Natural killer cell (primary cell): ENCODE data around the gene MAN2A1. TPM values are rescaled to one million over a fixed set of nuclear protein-coding genes. Genes with fewer than 3 reads are reported as not detected.

Experiments used
- ATAC-seq, 3 donors: fragments of 150-1000 bp in 2 of 3; fragments of 200-7000 bp in 1 of 3; cut with Tn5 transposase; 1 replicate in 1 of 3; 2 replicates in 2 of 3; pipeline ENCODE4 v1.10.0; 2021; ENCODE audit warnings: mild to moderate bottlenecking in 2 of 3, moderate library complexity in 2 of 3
- DNase-seq, 2 donors: peaks; one replicate each; pipeline versions ENCODE4 v3.0.0 to v3.0.0-alpha.2; 2013 to 2021; ENCODE audit warnings: mixed read lengths in 1 of 2
- H3K27ac ChIP-seq: one replicate; pipeline ENCODE4 v1.5.1; 2013; ENCODE audit warnings: mild to moderate bottlenecking, low read length
- H3K27me3 ChIP-seq: one replicate; pipeline ENCODE4 v1.6.1; 2013; ENCODE audit warnings: low read length; ENCODE audit not compliant: control insufficient read depth, insufficient read depth
- H3K36me3 ChIP-seq: one replicate; pipeline ENCODE4 v1.6.1; 2013; ENCODE audit warnings: low read length; ENCODE audit not compliant: control insufficient read depth, insufficient read depth
- H3K4me1 ChIP-seq: one replicate; pipeline ENCODE4 v1.6.1; 2013; ENCODE audit warnings: low read length; ENCODE audit not compliant: control insufficient read depth, insufficient read depth
- H3K4me3 ChIP-seq: one replicate; pipeline ENCODE4 v1.5.1; 2013; ENCODE audit warnings: low read length
- H3K9me3 ChIP-seq: one replicate; pipeline ENCODE4 v1.6.1; 2013; ENCODE audit warnings: low read length; ENCODE audit not compliant: control insufficient read depth, insufficient read depth
- H3K27ac Mint-ChIP-seq, 2 donors: one replicate each; pipeline ENCODE4 v1.8.0; 2022; ENCODE audit warnings: mild to moderate bottlenecking in 2 of 2, mixed read lengths in 2 of 2, moderate library complexity in 1 of 2
- H3K27me3 Mint-ChIP-seq, 2 donors: one replicate each; pipeline ENCODE4 v1.8.0; 2022; ENCODE audit warnings: low read depth in 2 of 2, mixed read lengths in 2 of 2
- H3K36me3 Mint-ChIP-seq: one replicate; pipeline ENCODE4 v1.8.0; 2022; ENCODE audit warnings: mixed read lengths
- H3K4me1 Mint-ChIP-seq, 2 donors: one replicate each; pipeline ENCODE4 v1.8.0; 2022; ENCODE audit warnings: mixed read lengths in 2 of 2
- H3K4me3 Mint-ChIP-seq: one replicate; pipeline ENCODE4 v1.8.0; 2022; ENCODE audit warnings: mild to moderate bottlenecking, moderate library complexity, mixed read lengths
- H3K9me3 Mint-ChIP-seq, 2 donors: one replicate each; pipeline ENCODE4 v1.8.0; 2022; ENCODE audit warnings: mixed read lengths in 2 of 2
- WGBS: methylation state at CpG from one replicate; pipeline ENCODE4 v1.1.7; 2013; ENCODE audit warnings: missing lambda C conversion rate; ENCODE audit not compliant: insufficient coverage; 5-methylcytosine and 5-hydroxymethylcytosine counted together
- intact Hi-C: fragments of 100-400 bp; cut with micrococcal nuclease; formaldehyde crosslinking; loops from one replicate; pipeline ENCODE4 v1.14.2; 2022
- total RNA-seq, 4 donors: library from RNA; stranded (reverse); fragments of 120-200 nt in 1 of 4; gene quantifications; one replicate each; pipeline versions ENCODE4 v1.2.3 to v1.2.4, GENCODE V29; 2013 to 2022
- TF ChIP-seq, protein P1 (sequence below): fragments of 200-600 bp; IDR thresholded peaks from one replicate; pipeline ENCODE4 v1.8.0; 2022; ENCODE audit warnings: antibody characterized with exemption

The MAN2A1 gene
- total RNA-seq, 3 donors from 2014 or later (not counting 1 experiment from before 2014, with no cell fraction given): 44.9 to 54.2 (median 50.7) TPM

DNA sequence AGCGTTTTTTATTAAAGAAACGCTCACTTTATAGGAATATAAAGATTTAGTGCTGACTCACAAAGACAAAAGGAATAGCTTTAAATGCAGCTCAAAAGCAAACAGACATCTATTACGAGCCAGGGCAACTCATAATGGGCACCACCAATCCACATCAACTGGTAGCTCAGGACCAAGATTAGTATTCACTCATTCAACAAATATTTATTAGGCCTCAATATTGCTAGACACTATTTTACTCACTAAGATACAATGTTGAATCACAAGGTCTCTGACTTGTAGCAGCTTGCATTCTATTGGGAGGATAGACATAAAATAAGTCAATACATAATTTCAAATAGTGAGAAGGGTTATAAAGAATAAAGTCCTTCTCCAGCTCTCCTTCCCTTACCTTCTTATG, 8.0 kb upstream of the MAN2A1 start:
- H3K4me3 Mint-ChIP-seq: no peak overlapping the region
- 95% methylated on average over 2 of the region's 3 CpGs for WGBS
- H3K27ac Mint-ChIP-seq: no peak overlapping the region
- intact Hi-C loops: no loop called here
- no peak overlapping the region for H3K27ac ChIP-seq
- H3K4me1 ChIP-seq: no peaks in the 10 kb centered on the region
- DNase-seq (no peak), ATAC-seq (no peak)
- peaks cover 2% of the 10 kb centered on the region for H3K27me3 ChIP-seq
- no peaks in the 10 kb centered on the region for H3K4me1 Mint-ChIP-seq
- no peaks in the 10 kb centered on the region for H3K9me3 ChIP-seq
- no peaks in the 10 kb centered on the region for H3K36me3 ChIP-seq
- no peaks in the 10 kb centered on the region for H3K9me3 Mint-ChIP-seq
- TF ChIP-seq, protein P1, sequence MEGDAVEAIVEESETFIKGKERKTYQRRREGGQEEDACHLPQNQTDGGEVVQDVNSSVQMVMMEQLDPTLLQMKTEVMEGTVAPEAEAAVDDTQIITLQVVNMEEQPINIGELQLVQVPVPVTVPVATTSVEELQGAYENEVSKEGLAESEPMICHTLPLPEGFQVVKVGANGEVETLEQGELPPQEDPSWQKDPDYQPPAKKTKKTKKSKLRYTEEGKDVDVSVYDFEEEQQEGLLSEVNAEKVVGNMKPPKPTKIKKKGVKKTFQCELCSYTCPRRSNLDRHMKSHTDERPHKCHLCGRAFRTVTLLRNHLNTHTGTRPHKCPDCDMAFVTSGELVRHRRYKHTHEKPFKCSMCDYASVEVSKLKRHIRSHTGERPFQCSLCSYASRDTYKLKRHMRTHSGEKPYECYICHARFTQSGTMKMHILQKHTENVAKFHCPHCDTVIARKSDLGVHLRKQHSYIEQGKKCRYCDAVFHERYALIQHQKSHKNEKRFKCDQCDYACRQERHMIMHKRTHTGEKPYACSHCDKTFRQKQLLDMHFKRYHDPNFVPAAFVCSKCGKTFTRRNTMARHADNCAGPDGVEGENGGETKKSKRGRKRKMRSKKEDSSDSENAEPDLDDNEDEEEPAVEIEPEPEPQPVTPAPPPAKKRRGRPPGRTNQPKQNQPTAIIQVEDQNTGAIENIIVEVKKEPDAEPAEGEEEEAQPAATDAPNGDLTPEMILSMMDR: no peak
- H3K4me3 ChIP-seq: no peak overlapping the region
- H3K27me3 Mint-ChIP-seq: peaks cover 20 to 24% of the 10 kb centered on the region in 2 donors
- H3K36me3 Mint-ChIP-seq: no peaks in the 10 kb centered on the region

DNA sequence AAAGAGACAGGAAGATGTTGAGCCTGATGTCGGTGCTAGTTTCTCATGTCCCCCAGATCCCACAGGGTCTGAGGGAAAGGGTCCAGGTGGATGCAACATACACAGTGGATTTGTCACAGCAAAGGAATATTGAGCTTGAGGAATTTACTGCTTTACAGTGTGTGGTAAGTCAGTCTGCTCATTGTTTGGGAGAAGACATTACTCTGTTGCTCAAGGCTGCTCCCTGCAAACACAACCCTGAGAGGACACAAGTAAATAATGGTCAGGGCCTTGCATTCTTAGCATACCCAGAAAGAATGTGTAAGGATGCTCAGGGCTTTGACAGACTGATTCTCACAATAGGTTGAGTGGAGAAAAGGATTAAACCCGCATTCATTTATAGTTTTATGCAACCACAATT, 7.3 kb upstream of the MAN2A1 start:
- Histone ChIP-seq H3K9me3 (no peaks in the 10 kb centered on the region), H3K4me3 (no peak overlapping the region), H3K27ac (no peak overlapping the region), H3K36me3 (no peaks in the 10 kb centered on the region), H3K27me3 (peaks cover under 1% of the 10 kb centered on the region), H3K4me1 (no peaks in the 10 kb centered on the region)
- TF ChIP-seq, protein P1: no peak
- intact Hi-C loops: no loop called here
- ATAC-seq (no peak), DNase-seq (no peak)
- WGBS: 55% methylated on average over 1 of the region's 2 CpGs
- Mint-ChIP-seq H3K9me3 (no peaks in the 10 kb centered on the region), H3K36me3 (no peaks in the 10 kb centered on the region), H3K4me1 (no peaks in the 10 kb centered on the region), H3K27ac (no peak overlapping the region), H3K4me3 (no peak overlapping the region), H3K27me3 (peaks cover 17 to 21% of the 10 kb centered on the region in 2 donors)

DNA sequence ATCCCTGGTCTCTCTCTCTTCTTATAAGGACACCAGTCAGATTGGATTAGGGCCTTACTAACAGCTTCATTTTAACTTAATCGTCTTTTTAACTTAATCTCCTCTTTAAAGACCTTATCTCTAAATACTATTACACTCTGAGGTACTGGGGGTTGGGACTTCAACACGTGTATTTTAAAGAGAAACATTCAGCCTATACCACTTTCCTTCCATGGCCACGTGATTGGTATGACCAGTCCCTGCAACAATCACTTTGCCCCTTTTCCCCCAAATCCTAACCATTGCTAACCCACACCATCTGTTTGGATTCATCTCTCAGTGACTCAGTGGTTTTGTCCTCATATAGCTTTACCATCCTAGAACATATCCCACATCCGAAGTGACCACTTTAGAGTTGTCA, 3.8 kb upstream of the MAN2A1 start:
- H3K4me1 Mint-ChIP-seq: peaks cover 3 to 13% of the 10 kb centered on the region in 2 donors
- no peak for ATAC-seq
- TF ChIP-seq, protein P1: no peak
- Histone ChIP-seq H3K27me3 (no peaks in the 10 kb centered on the region), H3K9me3 (peaks cover 7% of the 10 kb centered on the region), H3K4me1 (peaks cover 7% of the 10 kb centered on the region), H3K4me3 (no peak overlapping the region), H3K27ac (no peak overlapping the region), H3K36me3 (no peaks in the 10 kb centered on the region)
- peaks cover 8 to 17% of the 10 kb centered on the region in 2 donors for H3K27me3 Mint-ChIP-seq
- intact Hi-C loops: loop anchor here (5.0 kb wide), 2 partner anchors 939 to 1304 kb away; partner anchors contain the start of genes FBXL17 and FER
- DNase-seq: no peak
- H3K9me3 Mint-ChIP-seq: no peaks in the 10 kb centered on the region
- no peaks in the 10 kb centered on the region for H3K36me3 Mint-ChIP-seq
- H3K4me3 Mint-ChIP-seq: no peak overlapping the region
- no peak overlapping the region for H3K27ac Mint-ChIP-seq
- WGBS: 86% methylated on average over 3 of the region's 4 CpGs

DNA sequence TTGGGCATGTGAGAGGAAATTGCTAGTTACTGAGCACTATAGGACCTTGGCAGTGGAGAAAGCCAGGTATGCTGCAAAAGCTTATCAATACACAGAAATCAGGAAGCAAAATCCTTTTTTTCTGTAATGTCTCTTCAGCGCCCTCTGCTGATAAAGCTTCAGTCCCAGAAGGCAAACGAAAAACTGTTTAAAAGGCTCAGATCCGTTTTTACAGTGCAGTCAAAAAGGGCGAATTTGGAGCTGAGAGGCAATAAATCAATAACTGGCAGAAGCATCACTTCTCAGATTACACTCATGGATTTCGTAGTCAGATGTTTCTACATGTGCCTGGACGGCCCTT, 1.1 kb upstream of the MAN2A1 start:
- Mint-ChIP-seq H3K9me3 (no peaks in the 10 kb centered on the region), H3K27me3 (peaks cover under 1 to 9% of the 10 kb centered on the region in 2 donors), H3K4me1 (peaks cover 29 to 38% of the 10 kb centered on the region in 2 donors), H3K36me3 (no peaks in the 10 kb centered on the region), H3K27ac (peak overlapping the region; percentile 85 to 93), H3K4me3 (peak overlapping the region; percentile 88)
- no peaks in the 10 kb centered on the region for H3K36me3 ChIP-seq
- H3K27me3 ChIP-seq: no peaks in the 10 kb centered on the region
- TF ChIP-seq, protein P1: peak; percentile 45
- DNase-seq (no peak), ATAC-seq (no peak)
- H3K27ac ChIP-seq: peak overlapping the region; percentile 75
- intact Hi-C loops: loop anchor here (2.0 to 5.0 kb wide), 4 partner anchors 278 to 1306 kb away; partner anchors contain the start of genes FBXL17, FER and SLC25A46
- 16% methylated on average over 6 of the region's 6 CpGs for WGBS
- H3K4me1 ChIP-seq: peaks cover 12% of the 10 kb centered on the region
- H3K9me3 ChIP-seq: peaks cover 7% of the 10 kb centered on the region
- peak overlapping the region; percentile 62 for H3K4me3 ChIP-seq
